ENCODE measurements around the gene CDC42BPG. TPM values are rescaled to one million over a fixed set of nuclear protein-coding genes. Genes with fewer than 3 reads are reported as not detected.

The CDC42BPG gene
- total and polyA plus RNA-seq, 9 of the 15 experiments (the other 6 are each of a cell fraction or from before 2014, with no cell fraction given), result 0.04 to 8.8 (median 2.1) TPM

DNA sequence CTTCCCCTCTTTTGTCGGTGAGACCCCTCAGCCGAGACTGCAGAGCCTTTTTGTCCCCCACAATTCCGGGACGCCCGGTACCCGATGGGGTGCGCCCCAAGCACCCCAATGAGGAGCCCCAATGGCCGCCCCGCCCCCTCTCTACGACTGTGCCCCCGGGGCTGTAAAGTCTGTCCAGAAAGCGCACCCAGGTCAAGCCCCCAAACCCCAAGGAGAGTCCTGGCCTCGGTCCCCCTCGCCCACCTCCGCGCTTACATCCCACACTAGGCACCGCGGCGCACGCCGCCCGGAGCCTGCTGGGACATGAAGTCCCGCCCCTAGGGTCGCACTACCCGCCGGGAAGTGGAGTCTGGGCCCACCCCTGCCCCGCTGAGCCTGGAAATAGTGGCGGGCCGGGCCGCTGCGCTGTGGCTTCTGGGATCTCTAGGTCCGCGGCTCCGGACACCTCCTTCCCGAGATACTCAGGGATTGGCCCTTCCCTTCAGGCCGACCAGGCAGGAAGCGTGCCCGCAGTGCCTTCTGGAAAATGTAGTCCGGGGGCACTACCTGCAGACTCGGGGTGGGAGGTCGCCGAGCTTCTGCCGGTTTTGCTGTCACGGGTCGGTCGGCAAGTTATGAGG is 34.1 kb downstream of the CDC42BPG start, which contains the start of gene MEN1 (continued):
- TF ChIP-seq ZNF766 (CRISPR knock-in tag; conservative IDR thresholded peaks at IDR 0.05), result peak; percentile 88
- TF ChIP-seq BRD9 (IDR thresholded peaks at IDR 0.05; ENCODE audit: low read depth, partially characterized antibody), result no peak
- TF ChIP-seq ZZZ3 (IDR thresholded peaks at IDR 0.05), result no peak
- 0 out of 2 replicates have a peak, but pooled peaks have one; percentile 39 for TF ChIP-seq FOSL1 (tag; conservative IDR thresholded peaks at IDR 0.05)
- TF ChIP-seq, protein P1, sequence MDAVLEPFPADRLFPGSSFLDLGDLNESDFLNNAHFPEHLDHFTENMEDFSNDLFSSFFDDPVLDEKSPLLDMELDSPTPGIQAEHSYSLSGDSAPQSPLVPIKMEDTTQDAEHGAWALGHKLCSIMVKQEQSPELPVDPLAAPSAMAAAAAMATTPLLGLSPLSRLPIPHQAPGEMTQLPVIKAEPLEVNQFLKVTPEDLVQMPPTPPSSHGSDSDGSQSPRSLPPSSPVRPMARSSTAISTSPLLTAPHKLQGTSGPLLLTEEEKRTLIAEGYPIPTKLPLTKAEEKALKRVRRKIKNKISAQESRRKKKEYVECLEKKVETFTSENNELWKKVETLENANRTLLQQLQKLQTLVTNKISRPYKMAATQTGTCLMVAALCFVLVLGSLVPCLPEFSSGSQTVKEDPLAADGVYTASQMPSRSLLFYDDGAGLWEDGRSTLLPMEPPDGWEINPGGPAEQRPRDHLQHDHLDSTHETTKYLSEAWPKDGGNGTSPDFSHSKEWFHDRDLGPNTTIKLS (IDR thresholded peaks at IDR 0.05; ENCODE audit: borderline replicate concordance, low read depth), result peak; percentile 78
- peak; percentile 58; the same call in 1 of the 2 replicates for TF ChIP-seq E2F1 (CRISPR knock-in tag; IDR thresholded peaks at IDR 0.05)
- TF ChIP-seq, protein P2, sequence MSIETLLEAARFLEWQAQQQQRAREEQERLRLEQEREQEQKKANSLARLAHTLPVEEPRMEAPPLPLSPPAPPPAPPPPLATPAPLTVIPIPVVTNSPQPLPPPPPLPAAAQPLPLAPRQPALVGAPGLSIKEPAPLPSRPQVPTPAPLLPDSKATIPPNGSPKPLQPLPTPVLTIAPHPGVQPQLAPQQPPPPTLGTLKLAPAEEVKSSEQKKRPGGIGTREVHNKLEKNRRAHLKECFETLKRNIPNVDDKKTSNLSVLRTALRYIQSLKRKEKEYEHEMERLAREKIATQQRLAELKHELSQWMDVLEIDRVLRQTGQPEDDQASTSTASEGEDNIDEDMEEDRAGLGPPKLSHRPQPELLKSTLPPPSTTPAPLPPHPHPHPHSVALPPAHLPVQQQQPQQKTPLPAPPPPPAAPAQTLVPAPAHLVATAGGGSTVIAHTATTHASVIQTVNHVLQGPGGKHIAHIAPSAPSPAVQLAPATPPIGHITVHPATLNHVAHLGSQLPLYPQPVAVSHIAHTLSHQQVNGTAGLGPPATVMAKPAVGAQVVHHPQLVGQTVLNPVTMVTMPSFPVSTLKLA (conservative IDR thresholded peaks at IDR 0.05), result peak; percentile 74 to 87
- no peak for TF ChIP-seq TFE3 (CRISPR knock-in tag; IDR thresholded peaks at IDR 0.05)
- 0 out of 2 replicates have a peak, but pooled peaks have one; percentile 57 for TF ChIP-seq E2F3 (CRISPR knock-in tag; IDR thresholded peaks at IDR 0.05)
- TF ChIP-seq ZNF395 (CRISPR knock-in tag; IDR thresholded peaks at IDR 0.05), result no peak
- no peak for TF ChIP-seq CGGBP1 (CRISPR knock-in tag; IDR thresholded peaks at IDR 0.05)
- no peak for TF ChIP-seq NFE2L1 (tag; IDR thresholded peaks at IDR 0.05; ENCODE audit: borderline replicate concordance, low read depth)
- peak; percentile 62; the same call in 1 of the 2 replicates for TF ChIP-seq ZNF175 (CRISPR knock-in tag; IDR thresholded peaks at IDR 0.05; ENCODE audit: low read depth)
- no peak for TF ChIP-seq U2AF1 (optimal IDR thresholded peaks at IDR 0.05; ENCODE audit: low read depth, low read length)

Measured in K562 (cell line).